Measurements from ENCODE around the gene PDHA1. TPM values are rescaled to one million over a fixed set of nuclear protein-coding genes. Genes with fewer than 3 reads are reported as not detected.

Gene PDHA1
- total and polyA plus RNA-seq, 9 of the 15 experiments (the other 6 are each of a cell fraction or from before 2014, with no cell fraction given), result 352 to 882 (median 446) TPM

GRCh38 chrX:19370061-19370460 lies 26.3 kb downstream of the PDHA1 start:
- intact Hi-C loops (cut with micrococcal nuclease) (loop anchor here (10.0 kb wide), 1 partner anchor 515 kb away; the partner anchor contains the start of gene SH3KBP1), in situ Hi-C loops (cut with MboI) (loop anchor here (10.0 kb wide), 1 partner anchor 155 kb away; no protein-coding TSS in a partner anchor)
- TF ChIP-seq ZNF431 (CRISPR knock-in tag; IDR thresholded peaks at IDR 0.05), result no peak
- no peak for TF ChIP-seq ZNF584 (CRISPR knock-in tag; IDR thresholded peaks at IDR 0.05; ENCODE audit: low read depth)
- ChIA-PET CTCF (ENCODE audit: low intra/inter-chr PET ratio) (no interaction called here), POLR2A (no interaction called here)
- Histone ChIP-seq H3K4me1 (replicated peaks in 1 of 2; ENCODE audit: control insufficient read depth in 2 of 2, insufficient read depth in 2 of 2, low read length in 2 of 2) (no peaks in the 10 kb centered on the region), H3K27ac (ENCODE audit: extremely low read depth, low read depth, low read length) (no peak overlapping the region), H3K9me3 (replicated peaks; ENCODE audit: control insufficient read depth, insufficient read depth, low read depth, low read length) (no peaks in the 10 kb centered on the region), H3K9me1 (ENCODE audit: control insufficient read depth, insufficient read depth, low read length) (no peaks in the 10 kb centered on the region), H2AFZ (ENCODE audit: low read depth, low read length) (no peak overlapping the region), H3K27me3 (ENCODE audit: control insufficient read depth in 2 of 2, insufficient read depth in 2 of 2, low read length in 2 of 2) (peaks cover 0 to 24% of the 10 kb centered on the region in 2 experiments; a peak in 2 of 5 replicates), H3K4me2 (ENCODE audit: insufficient read depth, low read length) (no peak overlapping the region), H4K20me1 (replicated peaks; ENCODE audit: control insufficient read depth, insufficient read depth, low read length) (no peaks in the 10 kb centered on the region), H3K9ac (ENCODE audit: insufficient read depth in 1 of 2, low read depth in 2 of 2, low read length in 2 of 2) (no peak overlapping the region), H3K4me3 (no peak overlapping the region), H3K79me2 (ENCODE audit: control insufficient read depth, insufficient read depth, low read length) (no peaks in the 10 kb centered on the region), H3K36me3 (ENCODE audit: control insufficient read depth, insufficient read depth, low read length) (no peaks in the 10 kb centered on the region)
- DNase-seq (ENCODE audit: extremely low read depth in 1 of 4, low spot score in 3 of 4) (no peak), FAIRE-seq (no peak), ATAC-seq (no peak)
- no TSS peak for BruUV-seq (replicated peaks)
- 18% methylated on average over 5 of the region's 5 CpGs for WGBS (ENCODE audit: insufficient coverage, low coverage, missing lambda C conversion rate)

- CTCF ChIA-PET (ENCODE audit: low intra/inter-chr PET ratio), result interaction anchor here (0.5 to 1.3 kb wide), 5 partner anchors 11 to 516 kb away, joined by 3 to 7 read pairs (median 5); no protein-coding TSS in a partner anchor
- no peaks in the 10 kb centered on the region for H3K36me3 ChIP-seq (ENCODE audit: control insufficient read depth, insufficient read depth, low read length)
- ATAC-seq, result peak; percentile 95
- WGBS (ENCODE audit: insufficient coverage, low coverage, missing lambda C conversion rate), result 2% methylated on average over 7 of the region's 9 CpGs
- H3K79me2 ChIP-seq (ENCODE audit: control insufficient read depth, insufficient read depth, low read length), result no peaks in the 10 kb centered on the region
- in situ Hi-C loops (cut with MboI) (loop anchor here (10.0 kb wide), 1 partner anchor 153 kb away; no protein-coding TSS in a partner anchor), intact Hi-C loops (cut with micrococcal nuclease) (loop anchor here (2.0 to 10.0 kb wide), 2 partner anchors 163 to 513 kb away; partner anchors contain the start of gene SH3KBP1)
- H3K9ac ChIP-seq (ENCODE audit: insufficient read depth in 1 of 2, low read depth in 2 of 2, low read length in 2 of 2), result no peak overlapping the region
- H3K9me3 ChIP-seq (replicated peaks; ENCODE audit: control insufficient read depth, insufficient read depth, low read depth, low read length), result no peaks in the 10 kb centered on the region
- peak; percentile 67 for FAIRE-seq
- H3K27me3 ChIP-seq (ENCODE audit: control insufficient read depth in 2 of 2, insufficient read depth in 2 of 2, low read length in 2 of 2), result peaks cover 3 to 41% of the 10 kb centered on the region in 2 experiments; a peak in 4 of 5 replicates
- no peaks in the 10 kb centered on the region for H3K4me1 ChIP-seq (replicated peaks in 1 of 2; ENCODE audit: control insufficient read depth in 2 of 2, insufficient read depth in 2 of 2, low read length in 2 of 2)
- no peaks in the 10 kb centered on the region for H4K20me1 ChIP-seq (replicated peaks; ENCODE audit: control insufficient read depth, insufficient read depth, low read length)
- POLR2A ChIA-PET, result no interaction called here
- no peak overlapping the region for H2AFZ ChIP-seq (ENCODE audit: low read depth, low read length)
- H3K9me1 ChIP-seq (ENCODE audit: control insufficient read depth, insufficient read depth, low read length), result no peaks in the 10 kb centered on the region
- H3K4me3 ChIP-seq, result no peak overlapping the region
- no peak overlapping the region for H3K4me2 ChIP-seq (ENCODE audit: insufficient read depth, low read length)
- DNase-seq (ENCODE audit: extremely low read depth in 1 of 4, low spot score in 3 of 4), result peak; percentile 63 to 69 (median 67)
- no peak overlapping the region for H3K27ac ChIP-seq (ENCODE audit: extremely low read depth, low read depth, low read length)
- no TSS peak for BruUV-seq (replicated peaks)
- TF ChIP-seq SMC3 (conservative IDR thresholded peaks at IDR 0.05; ENCODE audit: insufficient read depth, low read depth, low read length), result peak; percentile 80
- no peak for TF ChIP-seq POLR2AphosphoS5 (IDR thresholded peaks at IDR 0.05; ENCODE audit: control insufficient read depth, insufficient read depth, low read depth, low read length)
- TF ChIP-seq NFE2 (IDR thresholded peaks at IDR 0.05; ENCODE audit: low read depth), result peak; percentile 19; the same call in 1 of the 2 replicates
- no peak for TF ChIP-seq MAX (CRISPR knock-in tag; IDR thresholded peaks at IDR 0.05)
- TF ChIP-seq CTCF (IDR thresholded peaks at IDR 0.05 in 2 of 3, conservative IDR thresholded peaks at IDR 0.05 in 1 of 3; ENCODE audit: insufficient read depth in 2 of 3, low read depth in 1 of 3, low read length in 3 of 3), result peak; percentile 77 to 81 (median 79)
- TF ChIP-seq MITF (IDR thresholded peaks at IDR 0.05), result no peak
- 0 out of 2 replicates have a peak, but pooled peaks have one; percentile 14 for TF ChIP-seq RB1 (IDR thresholded peaks at IDR 0.05; ENCODE audit: low read depth)
Measured at GRCh38 chrX:19372170-19372546, 28.4 kb downstream of the PDHA1 start.

All from K562 (cell line).